Panc1 (cell line): ENCODE measurements around the gene PRKCB. TPM values are rescaled to one million over a fixed set of nuclear protein-coding genes. Genes with fewer than 3 reads are reported as not detected.

Experiments
- ATAC-seq: fragments of 200-7000 bp; cut with Tn5 transposase; 2 replicates; pipeline ENCODE4 v1.9.1; 2020; ENCODE audit warnings: mild to moderate bottlenecking, moderate library complexity
- BruUV-seq: library from RNA; stranded (reverse); fragments of 400-500 nt; replicated peaks from 2 replicates; lab custom pipeline; 2021; lab: Mats Ljungman, UMichigan
- CTCF ChIA-PET: fragments of 300-600 bp; sonication (Branson Sonifier 250); formaldehyde crosslinking; loops from one replicate; lab custom pipeline; 2022; ENCODE audit warnings: antibody characterized with exemption; lab: Charles Lee
- POLR2A ChIA-PET: fragments of 300-600 bp; sonication (Branson Sonifier 250); formaldehyde crosslinking; loops from one replicate; lab custom pipeline; 2022; ENCODE audit warnings: antibody characterized with exemption; lab: Charles Lee
- DNase-seq: peaks from one replicate; pipeline ENCODE4 v3.0.0-alpha.2; 2010; ENCODE audit warnings: low read depth, low spot score
- H3K27ac ChIP-seq: 2 replicates; pipeline ENCODE4 v1.5.1; 2011; ENCODE audit warnings: mild to moderate bottlenecking, low read length, inconsistent platforms
- H3K27me3 ChIP-seq: fragments of 200-500 bp; sonication (Bioruptor generic); 2 replicates; pipeline ENCODE4 v1.6.0; 2014; ENCODE audit warnings: low read length, inconsistent platforms; ENCODE audit not compliant: control insufficient read depth, insufficient read depth
- H3K36me3 ChIP-seq: fragments of 200-500 bp; sonication (Bioruptor generic); 2 replicates; pipeline ENCODE4 v1.5.1; 2014; ENCODE audit warnings: inconsistent platforms, mild to moderate bottlenecking, low read length, moderate library complexity; ENCODE audit not compliant: control insufficient read depth, insufficient read depth
- H3K4me1 ChIP-seq: 2 replicates; pipeline ENCODE4 v1.5.1; 2011; ENCODE audit warnings: inconsistent platforms, mild to moderate bottlenecking, low read length, moderate library complexity; ENCODE audit not compliant: control insufficient read depth, insufficient read depth
- H3K4me3 ChIP-seq, 2 experiments: 2 replicates each; pipeline ENCODE4 v1.5.1; 2011 to 2012; ENCODE audit warnings: low read depth in 2 of 2, low read length in 2 of 2, mild to moderate bottlenecking in 2 of 2, inconsistent platforms in 1 of 2, moderate library complexity in 1 of 2
- H3K9me3 ChIP-seq: fragments of 200-500 bp; sonication (Bioruptor generic); 2 replicates; pipeline ENCODE4 v1.5.1; 2014; ENCODE audit warnings: low read depth, mild to moderate bottlenecking, inconsistent platforms, low read length, moderate library complexity; ENCODE audit not compliant: control insufficient read depth, insufficient read depth
- POLR2AphosphoS5 ChIP-seq: IDR thresholded peaks from 2 replicates; pipeline ENCODE4 v1.6.1; 2012; ENCODE audit warnings: mild to moderate bottlenecking, low read depth, low read length, moderate library complexity
- REST ChIP-seq, 2 experiments: IDR thresholded peaks; 2 replicates each; pipeline ENCODE4 v1.6.1; 2011 to 2012; ENCODE audit warnings: low read depth in 2 of 2, control low read depth in 1 of 2, low read length in 1 of 2, mild to moderate bottlenecking in 1 of 2, moderate library complexity in 1 of 2; ENCODE audit not compliant: insufficient read depth in 1 of 2
- SIN3A ChIP-seq: IDR thresholded peaks from 2 replicates; pipeline ENCODE4 v1.6.1; 2012; ENCODE audit warnings: low read depth, mild to moderate bottlenecking, low read length, moderate library complexity, borderline replicate concordance; ENCODE audit not compliant: insufficient read depth
- TCF7L2 ChIP-seq: IDR thresholded peaks from 2 replicates; pipeline ENCODE4 v1.6.1; 2011; ENCODE audit warnings: mild to moderate bottlenecking, low read depth, low read length, inconsistent platforms
- in situ Hi-C: cut with HindIII; loops from 2 replicates; pipeline ENCODE4 v1.10.0; 2016; ENCODE audit warnings: low sequenced_read_pairs, low pct_unique_long_range_greater_than_20kb
- intact Hi-C: fragments of 100-400 bp; cut with micrococcal nuclease; formaldehyde crosslinking; loops from one replicate; pipeline ENCODE4 v1.10.0; 2022; ENCODE audit not compliant: unreplicated experiment
- total RNA-seq: library from RNA; stranded (reverse); gene quantifications from one replicate; pipeline ENCODE4 v1.2.1, GENCODE V29; 2021; ENCODE audit not compliant: unreplicated experiment
- TF ChIP-seq, protein P1 (sequence below): fragments of 450-650 bp; IDR thresholded peaks from 2 replicates; pipeline ENCODE4 v1.5.1; 2017; ENCODE audit warnings: mild to moderate bottlenecking

The PRKCB gene
- total RNA-seq, 1 experiment from 2014 or later = 0.41 TPM

GRCh38 chr16:24087891-24088410 lies 252.2 kb downstream of the PRKCB start:
- Histone ChIP-seq H3K4me1 (no peaks in the 10 kb centered on the region), H3K27ac (no peak overlapping the region), H3K4me3 (no peak overlapping the region), H3K9me3 (no peaks in the 10 kb centered on the region), H3K36me3 (no peaks in the 10 kb centered on the region), H3K27me3 (peaks cover 8% of the 10 kb centered on the region)
- ChIA-PET CTCF (no interaction called here), POLR2A (no interaction called here)
- intact Hi-C loops = no loop called here
- ATAC-seq (no peak), DNase-seq (no peak)
- no TSS peak for BruUV-seq
- in situ Hi-C loops = no loop called here
- no peak for TF ChIP-seq POLR2AphosphoS5
- TF ChIP-seq, protein P1, sequence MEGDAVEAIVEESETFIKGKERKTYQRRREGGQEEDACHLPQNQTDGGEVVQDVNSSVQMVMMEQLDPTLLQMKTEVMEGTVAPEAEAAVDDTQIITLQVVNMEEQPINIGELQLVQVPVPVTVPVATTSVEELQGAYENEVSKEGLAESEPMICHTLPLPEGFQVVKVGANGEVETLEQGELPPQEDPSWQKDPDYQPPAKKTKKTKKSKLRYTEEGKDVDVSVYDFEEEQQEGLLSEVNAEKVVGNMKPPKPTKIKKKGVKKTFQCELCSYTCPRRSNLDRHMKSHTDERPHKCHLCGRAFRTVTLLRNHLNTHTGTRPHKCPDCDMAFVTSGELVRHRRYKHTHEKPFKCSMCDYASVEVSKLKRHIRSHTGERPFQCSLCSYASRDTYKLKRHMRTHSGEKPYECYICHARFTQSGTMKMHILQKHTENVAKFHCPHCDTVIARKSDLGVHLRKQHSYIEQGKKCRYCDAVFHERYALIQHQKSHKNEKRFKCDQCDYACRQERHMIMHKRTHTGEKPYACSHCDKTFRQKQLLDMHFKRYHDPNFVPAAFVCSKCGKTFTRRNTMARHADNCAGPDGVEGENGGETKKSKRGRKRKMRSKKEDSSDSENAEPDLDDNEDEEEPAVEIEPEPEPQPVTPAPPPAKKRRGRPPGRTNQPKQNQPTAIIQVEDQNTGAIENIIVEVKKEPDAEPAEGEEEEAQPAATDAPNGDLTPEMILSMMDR = no peak
- no peak for TF ChIP-seq SIN3A
- TF ChIP-seq REST (IDR thresholded peaks at IDR 0.05; ENCODE audit: insufficient read depth in 1 of 2, low read depth in 2 of 2, low read length in 1 of 2) = no peak
- no peak for TF ChIP-seq TCF7L2

- Histone ChIP-seq H3K4me1 (no peaks in the 10 kb centered on the region), H3K27me3 (peaks cover 6% of the 10 kb centered on the region), H3K9me3 (no peaks in the 10 kb centered on the region), H3K27ac (no peak overlapping the region), H3K36me3 (no peaks in the 10 kb centered on the region), H3K4me3 (no peak overlapping the region)
- intact Hi-C loops (no loop called here), in situ Hi-C loops (no loop called here)
- no TSS peak for BruUV-seq
- no peak for DNase-seq
- POLR2A ChIA-PET = no interaction called here
- TF ChIP-seq TCF7L2 (no peak), POLR2AphosphoS5 (no peak)
- CTCF ChIA-PET = no interaction called here
- ATAC-seq = no peak
Observed at GRCh38 chr16:24088767-24089166, 253.0 kb downstream of the PRKCB start.

- Histone ChIP-seq H3K36me3 (no peaks in the 10 kb centered on the region), H3K27ac (no peak overlapping the region), H3K4me1 (no peaks in the 10 kb centered on the region), H3K27me3 (peaks cover 9% of the 10 kb centered on the region; the same call in 1 of the 2 replicates), H3K4me3 (no peak overlapping the region), H3K9me3 (no peaks in the 10 kb centered on the region)
- ATAC-seq (no peak), DNase-seq (no peak)
- intact Hi-C loops = no loop called here
- in situ Hi-C loops = no loop called here
- TF ChIP-seq, protein P1 = no peak
- TF ChIP-seq SIN3A = no peak
- TF ChIP-seq POLR2AphosphoS5 = no peak
- no peak for TF ChIP-seq TCF7L2
- no peak for TF ChIP-seq REST (IDR thresholded peaks at IDR 0.05; ENCODE audit: insufficient read depth in 1 of 2, low read depth in 2 of 2, low read length in 1 of 2)
- CTCF ChIA-PET = no interaction called here
- no TSS peak for BruUV-seq
- POLR2A ChIA-PET = no interaction called here
Observed at GRCh38 chr16:24091125-24091524, 255.3 kb downstream of the PRKCB start.
